Measurements from ENCODE around the gene FOXP1.

FOXP1 gene

GRCh38 chr3:71484047-71484446, 99.5 kb downstream of the FOXP1 start:
- DNase-seq = no peak

- no peak for DNase-seq
Measured at GRCh38 chr3:71482771-71483170, 100.8 kb downstream of the FOXP1 start.

GRCh38 chr3:71478568-71478967, 105.0 kb downstream of the FOXP1 start:
- peak; percentile 45 for DNase-seq

GRCh38 chr3:71476950-71477349, 106.6 kb downstream of the FOXP1 start:
- DNase-seq = no peak

GRCh38 chr3:71469138-71469435, 114.4 kb downstream of the FOXP1 start:
- DNase-seq = no peak

GRCh38 chr3:71468311-71469137, 115.0 kb downstream of the FOXP1 start:
- no peak for DNase-seq

GRCh38 chr3:71466483-71466882, 117.0 kb downstream of the FOXP1 start:
- DNase-seq = no peak

GRCh38 chr3:71465371-71466036, 118.0 kb downstream of the FOXP1 start:
- DNase-seq = no peak

- DNase-seq = no peak
Measured at GRCh38 chr3:71464613-71465012, 118.9 kb downstream of the FOXP1 start.

GRCh38 chr3:71463617-71464016, 119.9 kb downstream of the FOXP1 start:
- no peak for DNase-seq

- DNase-seq = peak; percentile 71
Measured at GRCh38 chr3:71462586-71462985, 120.9 kb downstream of the FOXP1 start.

GRCh38 chr3:71461749-71462483, 121.6 kb downstream of the FOXP1 start:
- DNase-seq = peak; percentile 49

- DNase-seq = no peak
Measured at GRCh38 chr3:71461114-71461513, 122.4 kb downstream of the FOXP1 start.

- DNase-seq = no peak
Measured at GRCh38 chr3:71458895-71459294, 124.6 kb downstream of the FOXP1 start.

- DNase-seq = no peak
Measured at GRCh38 chr3:71456826-71457225, 126.7 kb downstream of the FOXP1 start.

GRCh38 chr3:71456156-71456555, 127.4 kb downstream of the FOXP1 start:
- DNase-seq = no peak

GRCh38 chr3:71454512-71455403, 128.8 kb downstream of the FOXP1 start:
- no peak for DNase-seq

- no peak for DNase-seq
Measured at GRCh38 chr3:71453822-71454511, 129.6 kb downstream of the FOXP1 start.

- DNase-seq = no peak
Measured at GRCh38 chr3:71453319-71453718, 130.2 kb downstream of the FOXP1 start.

GRCh38 chr3:71451812-71452211, 131.7 kb downstream of the FOXP1 start:
- no peak for DNase-seq

- DNase-seq = peak; percentile 52
Measured at GRCh38 chr3:71451060-71451459, 132.5 kb downstream of the FOXP1 start.

GRCh38 chr3:71450162-71450561, 133.4 kb downstream of the FOXP1 start:
- DNase-seq = no peak
